Lower lobe of right lung (tissue), 2 donors: ENCODE data around the gene SHQ1. TPM values are rescaled to one million over a fixed set of nuclear protein-coding genes. Genes with fewer than 3 reads are reported as not detected.

Experiments
- ATAC-seq, 2 donors: fragments of 200-7000 bp; cut with Tn5 transposase; one replicate each; pipeline ENCODE4 v1.9.1; 2020 to 2022; ENCODE audit warnings: mild to moderate bottlenecking in 2 of 2, moderate library complexity in 2 of 2
- DNase-seq: peaks from one replicate; pipeline ENCODE4 v3.0.0-alpha.2; 2020
- H3K27ac ChIP-seq: fragments of 200-600 bp; one replicate; pipeline ENCODE4 v1.8.0; 2022
- H3K27me3 ChIP-seq: fragments of 200-600 bp; one replicate; pipeline ENCODE4 v1.8.0; 2022; ENCODE audit warnings: low read depth
- H3K36me3 ChIP-seq: fragments of 200-600 bp; one replicate; pipeline ENCODE4 v1.8.0; 2022; ENCODE audit warnings: mild to moderate bottlenecking
- H3K4me1 ChIP-seq: fragments of 200-600 bp; one replicate; pipeline ENCODE4 v1.8.0; 2022
- H3K4me3 ChIP-seq: fragments of 200-600 bp; one replicate; pipeline ENCODE4 v1.8.0; 2022; ENCODE audit warnings: mild to moderate bottlenecking
- H3K9me3 ChIP-seq: fragments of 200-600 bp; one replicate; pipeline ENCODE4 v1.8.0; 2022
- intact Hi-C: fragments of 100-400 bp; cut with DNase I; formaldehyde crosslinking; loops from one replicate; pipeline ENCODE4 v1.11.0; 2022
- total RNA-seq: library from RNA; stranded (reverse); fragmentation: NEBNext Ultra II Directional; extraction: Animal tissue kit (Norgen Biotek cat#: 25700); gene quantifications from one replicate; pipeline ENCODE4 v1.2.1, GENCODE V29; 2021
- TF ChIP-seq, protein P1 (sequence below): fragments of 200-600 bp; IDR thresholded peaks from one replicate; pipeline ENCODE4 v1.8.0; 2022; ENCODE audit warnings: antibody characterized with exemption, mild to moderate bottlenecking
- donor health status: DM: no; HTN: yes; CAD: no; lungs with severe emphysema.

Gene SHQ1
- total RNA-seq, 1 donor from 2014 or later: 16.8 TPM

GRCh38 chr3:72702997-72703396 is 145.2 kb downstream of the SHQ1 start:
- Histone ChIP-seq H3K4me1 (no peaks in the 10 kb centered on the region), H3K27me3 (no peaks in the 10 kb centered on the region), H3K4me3 (no peak overlapping the region), H3K27ac (no peak overlapping the region), H3K36me3 (no peaks in the 10 kb centered on the region), H3K9me3 (no peaks in the 10 kb centered on the region)
- ATAC-seq (no peak), DNase-seq (no peak)
- TF ChIP-seq, protein P1, sequence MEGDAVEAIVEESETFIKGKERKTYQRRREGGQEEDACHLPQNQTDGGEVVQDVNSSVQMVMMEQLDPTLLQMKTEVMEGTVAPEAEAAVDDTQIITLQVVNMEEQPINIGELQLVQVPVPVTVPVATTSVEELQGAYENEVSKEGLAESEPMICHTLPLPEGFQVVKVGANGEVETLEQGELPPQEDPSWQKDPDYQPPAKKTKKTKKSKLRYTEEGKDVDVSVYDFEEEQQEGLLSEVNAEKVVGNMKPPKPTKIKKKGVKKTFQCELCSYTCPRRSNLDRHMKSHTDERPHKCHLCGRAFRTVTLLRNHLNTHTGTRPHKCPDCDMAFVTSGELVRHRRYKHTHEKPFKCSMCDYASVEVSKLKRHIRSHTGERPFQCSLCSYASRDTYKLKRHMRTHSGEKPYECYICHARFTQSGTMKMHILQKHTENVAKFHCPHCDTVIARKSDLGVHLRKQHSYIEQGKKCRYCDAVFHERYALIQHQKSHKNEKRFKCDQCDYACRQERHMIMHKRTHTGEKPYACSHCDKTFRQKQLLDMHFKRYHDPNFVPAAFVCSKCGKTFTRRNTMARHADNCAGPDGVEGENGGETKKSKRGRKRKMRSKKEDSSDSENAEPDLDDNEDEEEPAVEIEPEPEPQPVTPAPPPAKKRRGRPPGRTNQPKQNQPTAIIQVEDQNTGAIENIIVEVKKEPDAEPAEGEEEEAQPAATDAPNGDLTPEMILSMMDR: no peak
- intact Hi-C loops: no loop called here

DNA sequence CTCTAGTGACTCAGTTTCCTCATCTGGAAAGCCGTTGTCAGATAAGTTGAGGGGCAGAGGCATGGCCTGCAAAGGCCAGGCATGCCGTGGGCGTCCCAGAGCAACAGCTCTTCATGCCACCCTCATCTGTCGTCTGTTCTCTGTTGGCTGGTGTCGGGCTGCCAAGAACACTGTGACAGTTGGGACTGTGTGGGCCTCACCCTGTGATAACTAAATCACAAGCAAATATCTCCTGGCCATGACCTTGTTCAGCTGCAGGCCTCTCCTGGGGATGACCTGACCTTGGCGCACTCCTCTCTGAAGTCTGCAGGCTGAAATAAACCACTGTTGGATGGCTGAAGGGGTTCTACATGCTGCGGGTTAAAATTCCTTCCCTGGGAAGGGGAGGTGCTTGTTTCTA is 145.9 kb downstream of the SHQ1 start:
- intact Hi-C loops: no loop called here

GRCh38 chr3:72700106-72700505 is 148.1 kb downstream of the SHQ1 start:
- TF ChIP-seq, protein P1: no peak

More for the DNA sequence above, 145.9 kb downstream of the SHQ1 start:
- DNase-seq (no peak), ATAC-seq (no peak)
- H3K4me3 ChIP-seq: no peak overlapping the region
- no peaks in the 10 kb centered on the region for H3K4me1 ChIP-seq
- H3K27me3 ChIP-seq: no peaks in the 10 kb centered on the region
- no peaks in the 10 kb centered on the region for H3K9me3 ChIP-seq
- no peaks in the 10 kb centered on the region for H3K36me3 ChIP-seq
- TF ChIP-seq, protein P1: no peak
- H3K27ac ChIP-seq: no peak overlapping the region

GRCh38 chr3:72699631-72700030 is 148.6 kb downstream of the SHQ1 start:
- Histone ChIP-seq H3K4me3 (no peak overlapping the region), H3K27me3 (no peaks in the 10 kb centered on the region), H3K27ac (no peak overlapping the region), H3K9me3 (no peaks in the 10 kb centered on the region), H3K4me1 (no peaks in the 10 kb centered on the region), H3K36me3 (no peaks in the 10 kb centered on the region)
- no peak for DNase-seq
- ATAC-seq: no peak
- intact Hi-C loops: no loop called here
- TF ChIP-seq, protein P1: no peak

More at GRCh38 chr3:72700106-72700505, 148.1 kb downstream of the SHQ1 start:
- DNase-seq (no peak), ATAC-seq (no peak)
- intact Hi-C loops: no loop called here
- no peaks in the 10 kb centered on the region for H3K9me3 ChIP-seq
- no peaks in the 10 kb centered on the region for H3K36me3 ChIP-seq
- H3K27me3 ChIP-seq: no peaks in the 10 kb centered on the region
- H3K27ac ChIP-seq: no peak overlapping the region
- no peak overlapping the region for H3K4me3 ChIP-seq
- H3K4me1 ChIP-seq: no peaks in the 10 kb centered on the region

Other genes with a start within 250 kb of the SHQ1 start
- gene GXYLT2, start 39.6 kb upstream of the SHQ1 start, total RNA-seq: 6.7 TPM
- gene PPP4R2, start 148.4 kb upstream of the SHQ1 start, total RNA-seq: 65.7 TPM
- gene EBLN2, start 213.2 kb upstream of the SHQ1 start, total RNA-seq: 3.6 TPM